CD4-positive, alpha-beta T cell (primary cell): ENCODE measurements around the gene GALNT1. TPM values are rescaled to one million over a fixed set of nuclear protein-coding genes. Genes with fewer than 3 reads are reported as not detected.

Experiments used
- ATAC-seq: fragments of 200-7000 bp; cut with Tn5 transposase; one replicate; pipeline ENCODE4 v1.10.0; 2022; ENCODE audit warnings: mild to moderate bottlenecking; ENCODE audit not compliant: poor library complexity
- CTCF ChIA-PET: fragments of 350-600 bp; sonication (Branson Sonifier 250); formaldehyde crosslinking; loops from one replicate; lab custom pipeline; 2021; ENCODE audit warnings: antibody characterized with exemption, inconsistent platforms; lab: Charles Lee
- POLR2A ChIA-PET: fragments of 350-600 bp; sonication (Branson Sonifier 250); formaldehyde crosslinking; loops from one replicate; lab custom pipeline; 2021; ENCODE audit warnings: antibody characterized with exemption, inconsistent platforms; lab: Charles Lee
- DNase-seq, 14 experiments: peaks; one replicate each; pipeline ENCODE4 v3.0.0-alpha.2; 2013 to 2020; ENCODE audit warnings: mixed read lengths in 2 of 14
- H3K27ac ChIP-seq, 2 donors: one replicate each; pipeline versions ENCODE4 v1.5.1 to v1.7.0; 2013; ENCODE audit warnings: low read length in 2 of 2, low read depth in 1 of 2, mild to moderate bottlenecking in 1 of 2
- H3K27me3 ChIP-seq, 2 experiments: 1 replicate in 1 of 2; 2 replicates in 1 of 2; pipeline versions ENCODE4 v1.6.1 to v1.7.0; 2013; ENCODE audit warnings: low read length in 2 of 2, control low read depth in 1 of 2, mild to moderate bottlenecking in 1 of 2, moderate library complexity in 1 of 2; ENCODE audit not compliant: insufficient read depth in 2 of 2, control insufficient read depth in 1 of 2
- H3K36me3 ChIP-seq: one replicate; pipeline ENCODE4 v1.6.1; 2013; ENCODE audit warnings: low read length, control low read depth; ENCODE audit not compliant: insufficient read depth
- H3K4me1 ChIP-seq: one replicate; pipeline ENCODE4 v1.6.1; 2013; ENCODE audit warnings: low read length, control low read depth; ENCODE audit not compliant: insufficient read depth
- H3K4me3 ChIP-seq: one replicate; pipeline ENCODE4 v1.5.1; 2013; ENCODE audit warnings: mild to moderate bottlenecking, low read length, moderate library complexity
- H3K9me3 ChIP-seq, 2 experiments: 1 replicate in 1 of 2; 2 replicates in 1 of 2; pipeline versions ENCODE4 v1.6.1 to v1.7.0; 2013; ENCODE audit warnings: low read length in 2 of 2, mild to moderate bottlenecking in 2 of 2, control low read depth in 1 of 2, moderate library complexity in 1 of 2; ENCODE audit not compliant: control insufficient read depth in 1 of 2, insufficient read depth in 1 of 2
- H3K27ac Mint-ChIP-seq: one replicate; pipeline ENCODE4 v1.8.0; 2020; ENCODE audit warnings: mixed read lengths
- H3K27me3 Mint-ChIP-seq: one replicate; pipeline ENCODE4 v1.8.0; 2021; ENCODE audit warnings: mixed read lengths
- H3K36me3 Mint-ChIP-seq: one replicate; pipeline ENCODE4 v1.8.0; 2021; ENCODE audit warnings: low read depth, mixed read lengths
- H3K4me1 Mint-ChIP-seq: one replicate; pipeline ENCODE4 v1.8.0; 2021; ENCODE audit warnings: low read depth, mixed read lengths
- H3K4me3 Mint-ChIP-seq: one replicate; pipeline ENCODE4 v1.8.0; 2020; ENCODE audit warnings: mild to moderate bottlenecking, mixed read lengths
- H3K9me3 Mint-ChIP-seq: one replicate; pipeline ENCODE4 v1.8.0; 2020; ENCODE audit warnings: mixed read lengths
- CTCF ChIP-seq: fragments of 200-600 bp; IDR thresholded peaks from one replicate; pipeline ENCODE4 v1.8.0; 2022; ENCODE audit warnings: antibody characterized with exemption, mild to moderate bottlenecking
- intact Hi-C, 2 experiments: fragments of 100-400 bp; cut with DNase I in 1 of 2; cut with micrococcal nuclease in 1 of 2; formaldehyde crosslinking; loops; one replicate each; pipeline versions ENCODE4 v1.15.1 to v1.9.0; 2023 to 2025; cut with DNase I, micrococcal nuclease
- total RNA-seq, 174 experiments: library from RNA in 2 of 174; stranded (reverse) in 2 of 174; gene quantifications; one replicate each; pipeline ENCODE4 v1.2.3 and lab custom pipeline; 2021 to 2026

The GALNT1 gene
- total RNA-seq, 2 experiments from 2014 or later = 16.1 to 17.9 TPM

- peaks cover 13% of the 10 kb centered on the region for H3K27me3 Mint-ChIP-seq
- H3K27ac ChIP-seq = peak overlapping the region; percentile 26 to 42
- no peaks in the 10 kb centered on the region for H3K27me3 ChIP-seq
- H3K4me1 Mint-ChIP-seq = peaks cover 35% of the 10 kb centered on the region
- intact Hi-C loops = loop anchor here (1.0 to 10.0 kb wide), 8 partner anchors 36 to 544 kb away; partner anchors contain the start of genes ELP2 (in 1 of the 2), MAPRE2 (in 1 of the 2), RMP24 (in 1 of the 2) and SLC39A6 (in 1 of the 2)
- CTCF ChIA-PET = interaction anchor here (0.6 to 1.5 kb wide), 3 partner anchors 35 to 84 kb away, joined by 3 to 5 read pairs (median 5); partner anchors contain the start of gene INO80C
- POLR2A ChIA-PET = interaction anchor here (0.9 to 2.9 kb wide), 4 partner anchors 10 to 340 kb away, joined by 3 to 32 read pairs (median 4); partner anchors contain the start of genes INO80C and ZNF397
- peak; percentile 75 for ATAC-seq
- H3K9me3 Mint-ChIP-seq = peaks cover 2% of the 10 kb centered on the region
- peak overlapping the region; percentile 63 for H3K4me3 Mint-ChIP-seq
- peaks cover 18% of the 10 kb centered on the region for H3K4me1 ChIP-seq
- no peaks in the 10 kb centered on the region for H3K36me3 Mint-ChIP-seq
- H3K4me3 ChIP-seq = peak overlapping the region; percentile 55
- peak; percentile 21 to 84 (median 44) for DNase-seq
- no peak overlapping the region for H3K27ac Mint-ChIP-seq
- no peaks in the 10 kb centered on the region for H3K9me3 ChIP-seq
- H3K36me3 ChIP-seq = no peaks in the 10 kb centered on the region
- TF ChIP-seq CTCF = no peak
Observed at GRCh38 chr18:35580701-35581539, 620 bp upstream of the GALNT1 start.

- Histone ChIP-seq H3K4me3 (peak overlapping the region; percentile 64), H3K27me3 (no peaks in the 10 kb centered on the region), H3K27ac (no peak overlapping the region), H3K4me1 (peaks cover 18% of the 10 kb centered on the region), H3K36me3 (no peaks in the 10 kb centered on the region), H3K9me3 (no peaks in the 10 kb centered on the region)
- DNase-seq (peak in 7 of 14 experiments; percentile 6 to 48 (median 28)), ATAC-seq (peak; percentile 8)
- intact Hi-C loops = loop anchor here (1.0 to 10.0 kb wide), 8 partner anchors 35 to 543 kb away; partner anchors contain the start of genes ELP2 (in 1 of the 2), MAPRE2 (in 1 of the 2), RMP24 (in 1 of the 2) and SLC39A6 (in 1 of the 2)
- no peak for TF ChIP-seq CTCF
- Mint-ChIP-seq H3K27ac (peak overlapping the region; percentile 80), H3K27me3 (peaks cover 4% of the 10 kb centered on the region), H3K4me3 (peak overlapping the region; percentile 95), H3K9me3 (no peaks in the 10 kb centered on the region), H3K4me1 (peaks cover 40% of the 10 kb centered on the region), H3K36me3 (no peaks in the 10 kb centered on the region)
- POLR2A ChIA-PET = interaction anchor here (1.0 to 2.9 kb wide), 9 partner anchors 9 to 541 kb away, joined by 3 to 32 read pairs (median 5); partner anchors contain the start of genes INO80C, RMP24, ZNF397 and ZSCAN30
- CTCF ChIA-PET = interaction anchor here (1.5 kb wide), 1 partner anchor 34 kb away, joined by 5 read pairs; no protein-coding TSS in a partner anchor
Observed at GRCh38 chr18:35581898-35582641, 530 bp downstream of the GALNT1 start.
